D721Med (cell line): ENCODE results near the gene MAP3K1.

Experiments
- DNase-seq: peaks from one replicate; pipeline ENCODE4 v3.0.0; 2011; ENCODE audit warnings: low spot score; ENCODE audit not compliant: insufficient read length
- FAIRE-seq: peaks from 2 replicates; lab custom pipeline; 2011; peaks lifted over from hg19 to GRCh38; lab: Jason Lieb, UNC
- CTCF ChIP-seq: IDR thresholded peaks from 2 replicates; pipeline ENCODE4 v1.5.1; 2012; ENCODE audit warnings: mild to moderate bottlenecking, control low read depth; ENCODE audit not compliant: insufficient read depth; ENCODE audit errors: missing control alignments

Gene MAP3K1

GRCh38 chr5:56786346-56786745, 29.0 kb upstream of the MAP3K1 start:
- DNase-seq = no peak
- TF ChIP-seq CTCF = no peak
- no peak for FAIRE-seq

DNA sequence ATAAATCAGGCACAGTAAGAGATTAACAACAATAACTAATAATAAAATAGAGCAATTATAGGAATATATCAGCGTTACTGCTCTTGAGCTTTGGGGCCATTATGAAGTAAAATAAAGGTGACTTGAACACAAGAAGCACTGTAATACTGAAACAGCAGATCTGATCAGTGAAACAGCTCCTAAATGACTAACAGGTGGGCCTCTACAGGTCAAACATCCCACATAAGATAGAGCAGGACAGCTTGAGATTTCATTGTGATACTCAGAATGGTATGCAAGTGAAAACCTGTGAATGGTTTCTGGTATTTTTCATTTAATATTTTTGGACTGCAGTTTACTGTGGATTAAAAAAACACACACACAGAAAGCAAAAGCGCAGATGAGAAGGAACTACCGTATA, 24.0 kb upstream of the MAP3K1 start:
- no peak for TF ChIP-seq CTCF
- FAIRE-seq = no peak
- DNase-seq = no peak

- TF ChIP-seq CTCF = no peak
- no peak for FAIRE-seq
- DNase-seq = no peak
Observed at GRCh38 chr5:56798521-56798920, 16.8 kb upstream of the MAP3K1 start.

DNA sequence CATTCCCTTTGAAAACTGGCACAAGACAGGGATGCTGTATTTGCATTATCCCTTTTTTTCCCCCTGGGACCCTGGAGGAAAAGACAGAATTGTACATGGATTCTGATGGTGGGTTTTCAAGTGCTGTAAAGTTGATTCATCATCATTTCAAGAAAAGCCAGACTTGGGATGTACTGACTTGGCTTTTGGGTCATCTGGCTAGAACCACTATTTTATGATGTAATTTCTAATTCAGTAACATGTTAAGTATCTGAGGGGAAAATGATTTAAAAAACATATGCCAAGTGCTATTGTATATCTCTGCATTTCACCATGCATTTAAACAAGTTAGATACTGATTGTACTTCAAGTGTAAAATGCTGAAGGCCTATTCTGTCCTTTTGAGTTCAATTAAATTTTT, 15.2 kb upstream of the MAP3K1 start:
- DNase-seq (no peak), FAIRE-seq (no peak)
- TF ChIP-seq CTCF = no peak

DNA sequence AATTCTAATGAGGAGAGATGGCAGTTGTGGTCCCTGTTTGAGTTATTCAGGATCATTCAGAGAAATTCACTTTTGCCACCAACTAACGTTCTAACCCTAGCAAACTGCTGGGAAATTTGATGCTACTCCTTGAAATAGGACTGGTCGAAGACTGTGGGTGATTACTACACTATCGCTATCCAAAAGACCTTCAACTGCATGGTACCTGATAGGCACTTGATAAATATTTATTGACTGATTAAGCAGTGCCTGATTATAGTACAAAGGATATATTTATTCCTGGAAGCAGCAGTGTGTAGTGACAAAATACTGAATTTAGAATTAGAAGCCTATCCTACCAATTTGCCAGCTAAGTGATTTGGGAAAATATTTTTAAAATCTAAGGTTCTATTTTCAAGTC, 14.1 kb upstream of the MAP3K1 start:
- DNase-seq = no peak
- no peak for FAIRE-seq
- TF ChIP-seq CTCF = no peak

DNA sequence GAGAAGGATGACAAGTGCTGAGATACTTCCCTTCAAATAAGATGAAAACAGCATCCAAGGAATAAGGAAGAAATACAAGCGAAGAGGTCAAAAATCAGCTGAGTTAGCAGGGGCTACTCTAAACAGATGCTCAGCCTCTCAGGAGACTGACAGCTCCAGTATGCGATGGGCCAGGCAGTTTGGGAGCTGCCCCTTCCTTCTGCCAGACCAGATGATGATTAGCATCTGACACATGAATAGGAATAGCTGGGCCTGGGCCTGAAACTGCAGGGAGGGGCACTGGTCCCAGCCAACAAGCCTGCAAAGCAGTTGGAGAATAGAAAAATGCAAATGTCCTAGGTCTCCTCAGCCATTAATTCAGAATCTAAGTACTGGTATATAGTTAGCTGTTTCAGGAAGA, 13.1 kb upstream of the MAP3K1 start:
- FAIRE-seq (no peak), DNase-seq (no peak)
- TF ChIP-seq CTCF = no peak

DNA sequence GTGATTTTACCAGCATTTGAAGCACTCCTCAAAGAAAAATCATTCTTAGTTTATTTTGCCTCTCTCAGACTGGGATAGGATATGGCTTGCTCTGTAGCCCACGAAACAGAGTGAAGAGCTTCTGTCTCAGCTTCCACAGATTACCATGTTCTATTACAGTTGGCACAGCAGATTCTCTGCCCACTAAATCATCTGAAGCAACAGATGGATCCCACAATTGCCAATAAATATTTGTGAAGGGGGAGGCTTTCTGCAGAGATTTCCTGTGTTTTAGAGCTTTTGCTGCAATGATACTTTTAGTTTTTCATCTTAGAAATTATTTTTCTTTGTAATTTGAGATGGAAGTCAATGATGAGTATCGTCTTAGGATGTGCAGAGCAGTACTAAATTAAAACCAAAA, 12.3 kb upstream of the MAP3K1 start:
- no peak for FAIRE-seq
- no peak for DNase-seq
- no peak for TF ChIP-seq CTCF
